ENCODE data around the gene CARD11.

DNA sequence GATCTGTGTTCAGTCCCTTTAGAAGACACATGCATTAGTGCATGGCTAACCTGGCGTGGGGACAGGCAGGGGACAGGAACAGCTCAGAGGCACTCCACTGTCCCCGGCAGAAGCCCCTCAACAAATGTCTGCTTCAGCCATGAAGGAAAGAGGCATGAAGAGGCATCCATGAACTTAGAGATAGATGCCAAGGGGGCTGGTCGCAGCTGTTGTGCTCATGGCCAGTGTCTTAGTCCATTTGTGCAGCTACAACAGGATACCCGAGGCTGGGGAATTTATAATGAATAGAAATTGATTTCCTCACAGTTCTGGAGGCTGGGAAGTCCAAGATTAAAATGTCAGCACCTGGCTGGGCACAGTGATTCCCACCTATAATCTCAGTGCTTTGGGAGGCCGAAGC lies 185.0 kb downstream of the CARD11 start:
- TF ChIP-seq CTCF (IDR thresholded peaks at IDR 0.05) (no peak), POLR2A (IDR thresholded peaks at IDR 0.05) (no peak)

Measured in ovary (tissue), 3 donors.